H7 (cell line): ENCODE data around the gene SLC44A3. TPM values are rescaled to one million over a fixed set of nuclear protein-coding genes. Genes with fewer than 3 reads are reported as not detected.
"Not testable (repeated sequence)": the region's sequence is repeated elsewhere in the genome, so short reads cannot be mapped to it uniquely, and the experiment has no call there.

ENCODE experiments used
- DNase-seq: peaks from one replicate; pipeline ENCODE4 v3.0.0; 2012
- H3K27me3 ChIP-seq: 2 replicates; pipeline ENCODE4 v1.6.0; 2011; ENCODE audit warnings: mild to moderate bottlenecking, low read length; ENCODE audit not compliant: control insufficient read depth, insufficient read depth
- H3K36me3 ChIP-seq: replicated peaks from 2 replicates; pipeline ENCODE4 v1.5.1; 2011; ENCODE audit warnings: low read length; ENCODE audit not compliant: control insufficient read depth, insufficient read depth
- H3K4me3 ChIP-seq: 2 replicates; pipeline ENCODE4 v1.5.1; 2011; ENCODE audit warnings: low read depth, mild to moderate bottlenecking, control low read depth, low read length, moderate library complexity; ENCODE audit not compliant: insufficient read depth
- total RNA-seq: library from RNA; depleted of rRNA; stranded (reverse); fragments of >200 nt; shearing (Covaris generic); gene quantifications from 2 replicates; pipeline ENCODE4 v1.2.3, GENCODE V29; 2014

Gene SLC44A3
- total RNA-seq, 1 experiment from 2014 or later, result 0.83 TPM

GRCh38 chr1:94926915-94927404, 106.8 kb downstream of the SLC44A3 start, which contains the start of gene CNN3:
CNN3 (minus strand) TSS chr1:94927110; CDS start chr1:94926894, 216 bp downstream.
- Histone ChIP-seq H3K36me3 (no peaks in the 10 kb centered on the region), H3K4me3 (peak within 1 kb of the TSS; percentile 99)

GRCh38 chr1:94927405-94928175, 107.4 kb downstream of the SLC44A3 start:
- peak; percentile 28 for DNase-seq
- Histone ChIP-seq H3K27me3 (no peaks in the 10 kb centered on the region), H3K4me3 (peak overlapping the region; percentile 61), H3K36me3 (no peaks in the 10 kb centered on the region)

More at GRCh38 chr1:94926915-94927404, 106.8 kb downstream of the SLC44A3 start, which contains the start of gene CNN3:
- no peaks in the 10 kb centered on the region for H3K27me3 ChIP-seq
- DNase-seq, result peak; percentile 98

- Histone ChIP-seq H3K36me3 (no peaks in the 10 kb centered on the region; the same call in 1 of the 2 replicates), H3K4me3 (peak overlapping the region; percentile 61), H3K27me3 (no peaks in the 10 kb centered on the region)
- no peak for DNase-seq
Observed at GRCh38 chr1:94928293-94928939, 108.3 kb downstream of the SLC44A3 start.

- H3K27me3 ChIP-seq, result no peaks in the 10 kb centered on the region
- no peaks in the 10 kb centered on the region; the same call in 1 of the 2 replicates for H3K36me3 ChIP-seq
- peak overlapping the region; percentile 9; the same call in 1 of the 2 replicates for H3K4me3 ChIP-seq
- DNase-seq, result no peak
Observed at GRCh38 chr1:94929351-94930217, 109.4 kb downstream of the SLC44A3 start.

- no peak overlapping the region for H3K4me3 ChIP-seq
- H3K36me3 ChIP-seq, result no peaks in the 10 kb centered on the region; the same call in 1 of the 2 replicates
- no peak for DNase-seq
- no peaks in the 10 kb centered on the region for H3K27me3 ChIP-seq
Observed at GRCh38 chr1:94931254-94931841, 111.2 kb downstream of the SLC44A3 start.

GRCh38 chr1:94934551-94934950, 114.4 kb downstream of the SLC44A3 start:
- no peak for DNase-seq

GRCh38 chr1:94935034-94935433, 114.9 kb downstream of the SLC44A3 start:
- Histone ChIP-seq H3K4me3 (no peak overlapping the region), H3K36me3 (no peaks in the 10 kb centered on the region; the same call in 1 of the 2 replicates)

More at GRCh38 chr1:94934551-94934950, 114.4 kb downstream of the SLC44A3 start:
- H3K4me3 ChIP-seq, result no peak overlapping the region
- no peaks in the 10 kb centered on the region; the same call in 1 of the 2 replicates for H3K36me3 ChIP-seq
- no peaks in the 10 kb centered on the region for H3K27me3 ChIP-seq

GRCh38 chr1:94935476-94935875, 115.3 kb downstream of the SLC44A3 start:
- no peaks in the 10 kb centered on the region for H3K27me3 ChIP-seq
- DNase-seq, result no peak
- H3K4me3 ChIP-seq, result no peak overlapping the region
- no peaks in the 10 kb centered on the region; the same call in 1 of the 2 replicates for H3K36me3 ChIP-seq

More at GRCh38 chr1:94935034-94935433, 114.9 kb downstream of the SLC44A3 start:
- no peaks in the 10 kb centered on the region for H3K27me3 ChIP-seq
- no peak for DNase-seq

- H3K36me3 ChIP-seq, result no peaks in the 10 kb centered on the region; the same call in 1 of the 2 replicates
- DNase-seq, result no peak
- no peaks in the 10 kb centered on the region for H3K27me3 ChIP-seq
- H3K4me3 ChIP-seq, result no peak overlapping the region
Observed at GRCh38 chr1:94936861-94937620, 116.9 kb downstream of the SLC44A3 start.

GRCh38 chr1:94937820-94938219, 117.7 kb downstream of the SLC44A3 start:
- no peak for DNase-seq
- Histone ChIP-seq H3K4me3 (no peak overlapping the region), H3K36me3 (no peaks in the 10 kb centered on the region; the same call in 1 of the 2 replicates), H3K27me3 (no peaks in the 10 kb centered on the region)

- DNase-seq, result no peak
- Histone ChIP-seq H3K27me3 (no peaks in the 10 kb centered on the region), H3K4me3 (no peak overlapping the region), H3K36me3 (no peaks in the 10 kb centered on the region)
Observed at GRCh38 chr1:94940738-94941137, 120.6 kb downstream of the SLC44A3 start.

- not testable (repeated sequence) for H3K27me3 ChIP-seq, H3K4me3 ChIP-seq, H3K36me3 ChIP-seq, DNase-seq
Observed at GRCh38 chr1:94941480-94941879, 121.3 kb downstream of the SLC44A3 start.
